ENCODE data around the gene PPCDC. TPM values are rescaled to one million over a fixed set of nuclear protein-coding genes. Genes with fewer than 3 reads are reported as not detected.
"Not testable (repeated sequence)": the region's sequence is repeated elsewhere in the genome, so short reads cannot be mapped to it uniquely, and the experiment has no call there.

Gene PPCDC
- total RNA-seq, 1 donor from 2014 or later: 7.5 TPM

GRCh38 chr15:75065851-75066509, 42.6 kb downstream of the PPCDC start:
- no peak for DNase-seq (ENCODE audit: low read depth)

- peak; percentile 83 for DNase-seq (ENCODE audit: low read depth)
Observed at GRCh38 chr15:75067123-75067830, 43.9 kb downstream of the PPCDC start.

GRCh38 chr15:75068748-75069147, 45.4 kb downstream of the PPCDC start:
- no peak for DNase-seq (ENCODE audit: low read depth)

- no peak for DNase-seq (ENCODE audit: low read depth)
Observed at GRCh38 chr15:75069301-75069925, 46.0 kb downstream of the PPCDC start.

GRCh38 chr15:75070674-75071073, 47.3 kb downstream of the PPCDC start:
- no peak for DNase-seq (ENCODE audit: low read depth)

- no peak for DNase-seq (ENCODE audit: low read depth)
Observed at GRCh38 chr15:75073197-75073596, 49.8 kb downstream of the PPCDC start.

- no peak for DNase-seq (ENCODE audit: low read depth)
Observed at GRCh38 chr15:75076277-75076676, 52.9 kb downstream of the PPCDC start.

GRCh38 chr15:75077551-75077961, 54.2 kb downstream of the PPCDC start:
- not testable (repeated sequence) for DNase-seq (ENCODE audit: low read depth)

GRCh38 chr15:75081150-75081549, 57.8 kb downstream of the PPCDC start:
- no peak for DNase-seq (ENCODE audit: low read depth)

- DNase-seq (ENCODE audit: low read depth): peak; percentile 30
Observed at GRCh38 chr15:75082689-75083088, 59.3 kb downstream of the PPCDC start.

GRCh38 chr15:75085708-75086107, 62.3 kb downstream of the PPCDC start:
- DNase-seq (ENCODE audit: low read depth): not testable (repeated sequence)

- DNase-seq (ENCODE audit: low read depth): no peak
Observed at GRCh38 chr15:75089456-75090387, 66.3 kb downstream of the PPCDC start.

- DNase-seq (ENCODE audit: low read depth): no peak
Observed at GRCh38 chr15:75090388-75090734, 67.0 kb downstream of the PPCDC start.

GRCh38 chr15:75091814-75092213, 68.4 kb downstream of the PPCDC start:
- DNase-seq (ENCODE audit: low read depth): no peak

GRCh38 chr15:75094961-75095478, 71.6 kb downstream of the PPCDC start:
- DNase-seq (ENCODE audit: low read depth): not testable (repeated sequence)

- DNase-seq (ENCODE audit: low read depth): no peak
Observed at GRCh38 chr15:75095594-75095993, 72.2 kb downstream of the PPCDC start.

GRCh38 chr15:75097939-75098338, 74.5 kb downstream of the PPCDC start:
- no peak for DNase-seq (ENCODE audit: low read depth)

- DNase-seq (ENCODE audit: low read depth): no peak
Observed at GRCh38 chr15:75098404-75098803, 75.0 kb downstream of the PPCDC start.
